ENCODE data around the gene VTI1A. TPM values are rescaled to one million over a fixed set of nuclear protein-coding genes. Genes with fewer than 3 reads are reported as not detected.

VTI1A gene
- polyA plus RNA-seq, 1 donor from 2014 or later, result 28.7 TPM

GRCh38 chr10:112724404-112724991 lies 277.5 kb downstream of the VTI1A start:
- Histone ChIP-seq H3K4me3 (ENCODE audit: low read length) (no peak overlapping the region), H4K20me1 (ENCODE audit: insufficient read depth) (no peaks in the 10 kb centered on the region), H3K36me3 (ENCODE audit: insufficient read depth, low read length) (no peaks in the 10 kb centered on the region), H3K27ac (ENCODE audit: low read length) (no peak overlapping the region), H2AFZ (ENCODE audit: low read depth, low read length) (no peak overlapping the region), H3K4me2 (ENCODE audit: low read length) (no peak overlapping the region), H3K9ac (ENCODE audit: low read length) (no peak overlapping the region), H3K9me3 (ENCODE audit: low read length) (no peaks in the 10 kb centered on the region), H3K79me2 (replicated peaks; ENCODE audit: insufficient read depth, low read length) (no peaks in the 10 kb centered on the region), H3K9me2 (ENCODE audit: insufficient read depth, low read length) (no peaks in the 10 kb centered on the region), H3F3A (ENCODE audit: insufficient read depth, low read length, poor library complexity, severe bottlenecking) (no peaks in the 10 kb centered on the region), H3K27me3 (ENCODE audit: insufficient read depth, low read depth, low read length) (no peaks in the 10 kb centered on the region)
- TF ChIP-seq RAD21 (conservative IDR thresholded peaks at IDR 0.05) (no peak), EZH2 (IDR thresholded peaks at IDR 0.05; ENCODE audit: borderline replicate concordance, insufficient read depth, low read length, poor library complexity, severe bottlenecking) (no peak), CTCF (IDR thresholded peaks at IDR 0.05; ENCODE audit: poor library complexity, severe bottlenecking) (no peak), POLR2AphosphoS5 (IDR thresholded peaks at IDR 0.05) (no peak), EP300 (conservative IDR thresholded peaks at IDR 0.05; ENCODE audit: poor library complexity, severe bottlenecking) (no peak), MXI1 (conservative IDR thresholded peaks at IDR 0.05; ENCODE audit: poor library complexity, severe bottlenecking) (no peak), REST (IDR thresholded peaks at IDR 0.05; ENCODE audit: borderline replicate concordance) (no peak), SMC3 (conservative IDR thresholded peaks at IDR 0.05; ENCODE audit: poor library complexity) (no peak), TAF1 (IDR thresholded peaks at IDR 0.05; ENCODE audit: low read depth) (no peak)

- no peaks in the 10 kb centered on the region for H3K9me2 ChIP-seq (ENCODE audit: insufficient read depth, low read length)
- TF ChIP-seq EP300 (conservative IDR thresholded peaks at IDR 0.05; ENCODE audit: poor library complexity, severe bottlenecking) (no peak), TAF1 (IDR thresholded peaks at IDR 0.05; ENCODE audit: low read depth) (no peak), SMC3 (conservative IDR thresholded peaks at IDR 0.05; ENCODE audit: poor library complexity) (no peak), REST (IDR thresholded peaks at IDR 0.05; ENCODE audit: borderline replicate concordance) (no peak), RAD21 (conservative IDR thresholded peaks at IDR 0.05) (no peak)
- no peaks in the 10 kb centered on the region for H3K79me2 ChIP-seq (replicated peaks; ENCODE audit: insufficient read depth, low read length)
- H3K27ac ChIP-seq (ENCODE audit: low read length), result no peak overlapping the region
- no peak overlapping the region for H3K4me3 ChIP-seq (ENCODE audit: low read length)
- H2AFZ ChIP-seq (ENCODE audit: low read depth, low read length), result no peak overlapping the region
- H3K9me3 ChIP-seq (ENCODE audit: low read length), result no peaks in the 10 kb centered on the region
- H3K9ac ChIP-seq (ENCODE audit: low read length), result no peak overlapping the region
- no peaks in the 10 kb centered on the region for H3F3A ChIP-seq (ENCODE audit: insufficient read depth, low read length, poor library complexity, severe bottlenecking)
- H4K20me1 ChIP-seq (ENCODE audit: insufficient read depth), result no peaks in the 10 kb centered on the region
- H3K36me3 ChIP-seq (ENCODE audit: insufficient read depth, low read length), result no peaks in the 10 kb centered on the region
- H3K27me3 ChIP-seq (ENCODE audit: insufficient read depth, low read depth, low read length), result no peaks in the 10 kb centered on the region
- no peak overlapping the region for H3K4me2 ChIP-seq (ENCODE audit: low read length)
These were observed 281.3 kb downstream of the VTI1A start for GRCh38 chr10:112728118-112728883.
